Measurements from ENCODE around the gene KLK5.

KLK5 gene

DNA sequence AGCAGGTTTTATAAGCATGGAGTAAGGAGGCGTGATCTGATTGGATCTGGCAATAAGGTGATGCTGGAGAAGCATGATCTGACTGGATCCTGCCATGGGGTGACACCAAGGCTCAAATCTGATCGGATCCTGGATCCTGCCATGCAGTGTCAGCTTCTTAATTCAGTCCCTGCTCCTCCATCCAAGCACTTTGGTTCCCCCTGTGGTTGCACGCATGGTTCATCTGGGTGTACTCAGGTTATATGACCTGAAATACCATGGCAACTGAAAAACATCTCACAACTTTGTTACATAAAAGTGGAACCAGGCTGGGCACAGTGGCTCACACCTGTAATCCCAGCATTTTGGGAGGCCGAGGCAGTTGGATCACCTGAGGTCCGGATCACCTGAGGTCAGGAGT, 24.0 kb downstream of the KLK5 start:
- Histone ChIP-seq H3K9me3 (ENCODE audit: control insufficient read depth, low read length) (no peaks in the 10 kb centered on the region), H3K4me3 (ENCODE audit: insufficient read depth, low read depth, low read length, poor library complexity, severe bottlenecking) (no peak overlapping the region), H3K4me1 (ENCODE audit: control insufficient read depth, insufficient read depth, low read length, poor library complexity, severe bottlenecking) (no peaks in the 10 kb centered on the region), H3K36me3 (ENCODE audit: control insufficient read depth, insufficient read depth, low read length) (no peaks in the 10 kb centered on the region), H3K27me3 (replicated peaks; ENCODE audit: control insufficient read depth, insufficient read depth, low read length, poor library complexity, severe bottlenecking) (no peaks in the 10 kb centered on the region), H3K27ac (ENCODE audit: insufficient read depth, low read length, poor library complexity, severe bottlenecking) (no peak overlapping the region)
- DNase-seq: no peak

DNA sequence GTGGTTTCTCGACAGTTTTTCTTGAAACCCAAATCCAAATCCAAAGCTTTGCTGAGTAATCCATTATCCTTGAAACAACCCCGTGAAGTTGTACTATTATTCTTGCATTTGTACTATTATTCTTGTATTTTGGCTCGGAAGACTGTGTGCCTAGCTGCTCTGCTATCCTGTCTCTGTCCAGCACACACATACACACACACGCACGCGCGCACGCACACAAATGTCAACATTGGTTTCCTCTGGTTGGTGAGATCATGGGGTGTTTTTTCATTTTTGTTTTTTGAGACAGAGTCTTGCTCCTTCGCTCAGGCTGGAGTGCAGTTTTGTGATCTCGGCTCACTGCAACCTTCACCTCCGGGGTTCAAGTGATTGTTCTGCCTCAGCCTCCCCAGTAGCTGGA, 26.7 kb downstream of the KLK5 start:
- no peaks in the 10 kb centered on the region for H3K36me3 ChIP-seq (ENCODE audit: control insufficient read depth, insufficient read depth, low read length)

DNA sequence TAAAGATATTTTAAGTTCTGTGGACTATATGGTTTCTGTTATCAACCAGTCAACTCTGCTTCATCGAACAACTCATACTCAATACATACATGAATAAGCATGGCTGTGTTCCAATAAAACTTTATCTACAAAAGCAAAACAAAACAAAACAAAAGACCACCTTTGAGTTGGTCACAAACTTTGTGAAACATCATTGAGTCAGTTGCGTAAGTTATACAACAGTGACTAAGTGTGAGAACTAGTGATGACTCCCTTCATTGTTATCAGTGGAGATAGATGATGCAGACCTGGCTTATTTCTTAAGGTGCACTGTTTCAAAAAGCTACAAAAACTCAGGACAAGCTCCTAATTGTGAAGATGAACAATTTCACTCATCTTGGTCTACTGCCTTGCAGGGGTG, 27.1 kb downstream of the KLK5 start:
- Histone ChIP-seq H3K4me3 (ENCODE audit: insufficient read depth, low read depth, low read length, poor library complexity, severe bottlenecking) (no peak overlapping the region), H3K9me3 (ENCODE audit: control insufficient read depth, low read length) (no peaks in the 10 kb centered on the region), H3K27ac (ENCODE audit: insufficient read depth, low read length, poor library complexity, severe bottlenecking) (no peak overlapping the region), H3K36me3 (ENCODE audit: control insufficient read depth, insufficient read depth, low read length) (no peaks in the 10 kb centered on the region), H3K4me1 (ENCODE audit: control insufficient read depth, insufficient read depth, low read length, poor library complexity, severe bottlenecking) (no peaks in the 10 kb centered on the region), H3K27me3 (replicated peaks; ENCODE audit: control insufficient read depth, insufficient read depth, low read length, poor library complexity, severe bottlenecking) (no peaks in the 10 kb centered on the region)
- no peak for DNase-seq

More for the DNA sequence above, 26.7 kb downstream of the KLK5 start:
- Histone ChIP-seq H3K4me3 (ENCODE audit: insufficient read depth, low read depth, low read length, poor library complexity, severe bottlenecking) (no peak overlapping the region), H3K27me3 (replicated peaks; ENCODE audit: control insufficient read depth, insufficient read depth, low read length, poor library complexity, severe bottlenecking) (no peaks in the 10 kb centered on the region), H3K27ac (ENCODE audit: insufficient read depth, low read length, poor library complexity, severe bottlenecking) (no peak overlapping the region), H3K4me1 (ENCODE audit: control insufficient read depth, insufficient read depth, low read length, poor library complexity, severe bottlenecking) (no peaks in the 10 kb centered on the region), H3K9me3 (ENCODE audit: control insufficient read depth, low read length) (no peaks in the 10 kb centered on the region)
- DNase-seq: no peak

DNA sequence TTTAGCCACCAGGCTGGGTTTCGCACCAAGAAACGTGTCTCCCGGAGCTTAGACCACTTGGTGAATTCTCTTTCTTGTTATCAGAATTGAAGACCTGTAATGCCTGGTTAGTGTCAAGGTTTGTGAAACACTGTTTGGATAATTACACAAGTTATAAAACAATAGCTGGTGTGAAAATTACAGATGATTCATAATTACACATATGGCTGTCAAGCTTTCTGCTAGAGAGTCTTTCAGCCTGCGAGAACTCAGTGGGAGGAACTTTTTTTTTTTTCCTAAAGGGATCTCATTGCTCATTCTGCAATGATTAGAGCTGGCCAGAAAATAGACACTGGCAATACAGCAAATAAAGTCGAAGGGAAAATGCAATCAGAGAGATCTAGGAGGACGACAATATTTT, 28.3 kb downstream of the KLK5 start:
- Histone ChIP-seq H3K27ac (ENCODE audit: insufficient read depth, low read length, poor library complexity, severe bottlenecking) (no peak overlapping the region), H3K36me3 (ENCODE audit: control insufficient read depth, insufficient read depth, low read length) (no peaks in the 10 kb centered on the region), H3K4me3 (ENCODE audit: insufficient read depth, low read depth, low read length, poor library complexity, severe bottlenecking) (no peak overlapping the region), H3K4me1 (ENCODE audit: control insufficient read depth, insufficient read depth, low read length, poor library complexity, severe bottlenecking) (no peaks in the 10 kb centered on the region), H3K27me3 (replicated peaks; ENCODE audit: control insufficient read depth, insufficient read depth, low read length, poor library complexity, severe bottlenecking) (no peaks in the 10 kb centered on the region), H3K9me3 (ENCODE audit: control insufficient read depth, low read length) (no peaks in the 10 kb centered on the region)
- DNase-seq: no peak

DNA sequence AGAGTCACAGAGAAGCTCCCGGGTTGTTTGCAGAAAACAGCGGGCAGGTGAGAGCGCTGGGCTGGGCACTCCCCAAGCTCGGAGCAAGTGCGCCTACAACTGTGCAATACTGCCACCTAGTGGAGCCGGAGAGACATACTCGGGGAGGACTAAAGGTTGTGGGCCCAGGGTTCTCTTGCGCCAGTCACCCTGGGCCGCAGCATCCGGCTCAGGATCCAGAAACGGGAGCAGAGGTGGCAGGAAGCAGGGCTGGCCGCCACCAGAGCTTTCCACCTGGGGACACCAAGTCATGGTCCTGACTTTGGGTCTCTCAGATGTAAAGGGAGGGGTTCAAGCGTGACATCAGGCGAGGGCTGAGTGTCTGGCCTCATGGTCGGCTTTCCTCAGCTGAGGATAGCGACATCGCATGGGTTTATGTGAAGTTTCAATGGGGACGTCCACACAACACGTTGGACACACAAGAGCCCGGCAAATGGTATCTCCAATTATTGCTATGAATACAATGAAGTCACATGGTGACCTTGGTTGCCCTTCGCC, 30.5 kb downstream of the KLK5 start:
- Histone ChIP-seq H3K27ac (ENCODE audit: insufficient read depth, low read length, poor library complexity, severe bottlenecking) (no peak overlapping the region), H3K36me3 (ENCODE audit: control insufficient read depth, insufficient read depth, low read length) (no peaks in the 10 kb centered on the region), H3K9me3 (ENCODE audit: control insufficient read depth, low read length) (no peaks in the 10 kb centered on the region), H3K27me3 (replicated peaks; ENCODE audit: control insufficient read depth, insufficient read depth, low read length, poor library complexity, severe bottlenecking) (no peaks in the 10 kb centered on the region), H3K4me3 (ENCODE audit: insufficient read depth, low read depth, low read length, poor library complexity, severe bottlenecking) (no peak overlapping the region), H3K4me1 (ENCODE audit: control insufficient read depth, insufficient read depth, low read length, poor library complexity, severe bottlenecking) (no peaks in the 10 kb centered on the region)
- DNase-seq: peak; percentile 29 to 59 (median 34)

DNA sequence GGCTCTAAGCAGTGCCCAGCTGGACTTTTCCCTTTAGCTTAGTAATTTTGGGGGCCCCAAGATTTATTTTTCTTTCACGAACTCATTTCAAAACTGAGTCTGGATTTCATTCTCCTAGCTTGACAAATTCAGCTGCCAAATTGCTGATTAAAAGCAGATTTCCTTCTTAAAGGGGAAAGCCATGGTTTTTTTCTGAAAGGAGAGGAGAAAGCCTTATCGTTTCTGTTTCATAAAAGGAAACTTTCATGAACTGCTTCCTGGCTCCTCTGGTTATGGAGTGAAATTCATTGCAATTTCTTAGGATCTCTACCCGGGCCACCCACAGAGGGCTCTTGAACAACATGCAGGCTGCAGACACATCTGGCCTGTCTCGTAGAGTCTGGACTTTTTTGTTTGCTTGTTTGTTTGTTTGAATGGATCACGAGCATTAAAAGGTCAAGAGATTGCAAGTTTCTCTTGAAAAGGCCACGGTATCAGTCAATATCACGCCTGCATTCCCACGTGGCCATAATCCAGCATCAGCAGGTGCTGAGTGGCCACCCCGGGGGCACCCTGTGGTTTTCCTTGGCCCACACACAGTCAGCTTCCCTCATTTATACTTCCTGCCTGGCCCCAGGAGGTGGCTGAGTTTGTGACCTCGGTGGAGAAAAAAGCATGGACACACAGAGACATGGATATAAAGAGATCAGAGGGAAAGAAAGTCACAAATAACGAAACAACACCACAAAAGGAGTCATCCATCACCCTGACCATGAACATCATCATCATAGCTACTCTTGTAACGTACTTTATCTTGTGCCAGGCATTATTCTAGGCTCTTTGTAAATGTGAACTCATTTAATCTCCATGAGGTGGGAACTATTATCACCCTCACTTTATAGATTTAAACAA, 31.2 kb downstream of the KLK5 start:
- no peak for DNase-seq
- no peaks in the 10 kb centered on the region for H3K27me3 ChIP-seq (replicated peaks; ENCODE audit: control insufficient read depth, insufficient read depth, low read length, poor library complexity, severe bottlenecking)
- no peaks in the 10 kb centered on the region for H3K4me1 ChIP-seq (ENCODE audit: control insufficient read depth, insufficient read depth, low read length, poor library complexity, severe bottlenecking)
- no peaks in the 10 kb centered on the region for H3K36me3 ChIP-seq (ENCODE audit: control insufficient read depth, insufficient read depth, low read length)
- H3K4me3 ChIP-seq (ENCODE audit: insufficient read depth, low read depth, low read length, poor library complexity, severe bottlenecking): no peak overlapping the region
- no peak overlapping the region for H3K27ac ChIP-seq (ENCODE audit: insufficient read depth, low read length, poor library complexity, severe bottlenecking)
- H3K9me3 ChIP-seq (ENCODE audit: control insufficient read depth, low read length): no peaks in the 10 kb centered on the region

DNA sequence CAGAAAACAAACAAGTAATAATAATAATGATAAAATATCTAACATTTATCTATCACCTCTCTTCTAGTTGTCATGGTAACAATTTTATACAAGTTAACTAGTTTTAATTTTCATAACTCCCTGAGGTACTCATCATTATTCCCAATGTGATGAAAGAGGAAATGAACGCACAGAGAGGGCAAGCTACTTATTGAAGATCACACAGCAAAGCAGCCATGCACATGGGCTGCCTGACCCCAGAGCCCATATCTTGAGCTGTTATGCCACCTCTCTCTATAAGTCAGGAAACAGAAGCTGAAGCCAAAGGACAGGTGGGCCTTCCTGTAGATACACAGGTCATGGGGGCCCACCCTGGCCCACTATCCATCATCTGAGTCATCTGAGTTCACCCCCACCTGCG, 36.8 kb downstream of the KLK5 start:
- no peak overlapping the region for H3K27ac ChIP-seq (ENCODE audit: insufficient read depth, low read length, poor library complexity, severe bottlenecking)
- H3K9me3 ChIP-seq (ENCODE audit: control insufficient read depth, low read length): no peaks in the 10 kb centered on the region
- no peaks in the 10 kb centered on the region for H3K4me1 ChIP-seq (ENCODE audit: control insufficient read depth, insufficient read depth, low read length, poor library complexity, severe bottlenecking)
- DNase-seq: no peak
- H3K4me3 ChIP-seq (ENCODE audit: insufficient read depth, low read depth, low read length, poor library complexity, severe bottlenecking): no peak overlapping the region
- H3K27me3 ChIP-seq (replicated peaks; ENCODE audit: control insufficient read depth, insufficient read depth, low read length, poor library complexity, severe bottlenecking): no peaks in the 10 kb centered on the region
- H3K36me3 ChIP-seq (ENCODE audit: control insufficient read depth, insufficient read depth, low read length): no peaks in the 10 kb centered on the region

DNA sequence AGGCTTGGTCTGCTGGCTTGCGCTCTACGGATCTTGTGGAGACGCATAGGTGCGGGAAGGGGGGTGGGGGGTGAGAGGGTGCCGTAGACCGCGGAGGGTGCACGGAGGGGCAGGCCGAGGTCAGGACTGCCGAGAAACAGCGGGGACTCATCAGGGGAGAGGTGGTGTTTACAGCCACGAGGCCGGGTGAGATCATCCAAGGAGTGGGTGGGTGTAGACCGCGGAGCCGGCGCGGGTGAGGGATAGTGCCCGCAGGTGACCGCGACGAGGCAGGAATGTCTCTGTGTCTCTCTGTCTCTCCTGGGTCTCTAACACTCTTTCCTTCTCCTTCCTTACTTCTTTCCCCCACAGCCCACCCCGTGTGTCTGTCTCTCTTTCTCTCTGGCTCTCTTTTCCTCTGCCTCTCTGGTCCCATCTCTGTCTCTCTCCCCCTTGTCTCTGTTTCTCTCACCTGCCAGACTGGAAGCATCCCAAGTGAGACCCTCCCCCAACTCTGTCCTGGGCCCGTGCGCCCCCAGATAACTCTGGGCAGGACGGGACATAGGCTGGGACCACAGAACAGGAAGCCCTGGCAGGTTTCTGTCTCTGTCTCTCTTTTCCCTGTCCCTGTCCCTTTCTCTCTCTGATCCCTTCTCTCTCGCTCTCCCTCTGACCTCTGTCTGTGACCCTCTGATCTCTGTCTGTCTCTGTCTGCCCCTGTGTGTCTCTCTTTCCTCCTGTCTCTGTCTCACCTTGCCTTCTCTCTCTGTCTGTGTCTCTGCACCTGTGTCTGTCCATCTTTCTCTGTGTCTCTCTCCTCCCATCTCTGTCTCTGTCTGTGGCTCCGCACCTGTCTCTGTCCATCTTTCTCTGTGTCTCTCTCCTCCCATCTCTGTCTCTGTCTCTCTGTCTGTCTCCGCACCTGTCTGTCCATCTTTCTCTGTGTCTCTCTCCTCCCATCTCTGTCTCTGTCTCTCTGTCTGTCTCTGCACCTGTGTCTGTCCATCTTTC, 39.8 kb downstream of the KLK5 start:
- Histone ChIP-seq H3K4me3 (ENCODE audit: insufficient read depth, low read depth, low read length, poor library complexity, severe bottlenecking) (no peak overlapping the region), H3K36me3 (ENCODE audit: control insufficient read depth, insufficient read depth, low read length) (no peaks in the 10 kb centered on the region), H3K9me3 (ENCODE audit: control insufficient read depth, low read length) (no peaks in the 10 kb centered on the region), H3K4me1 (ENCODE audit: control insufficient read depth, insufficient read depth, low read length, poor library complexity, severe bottlenecking) (peaks cover 7% of the 10 kb centered on the region), H3K27ac (ENCODE audit: insufficient read depth, low read length, poor library complexity, severe bottlenecking) (no peak overlapping the region), H3K27me3 (replicated peaks; ENCODE audit: control insufficient read depth, insufficient read depth, low read length, poor library complexity, severe bottlenecking) (peaks cover 16% of the 10 kb centered on the region)
- no peak for DNase-seq

DNA sequence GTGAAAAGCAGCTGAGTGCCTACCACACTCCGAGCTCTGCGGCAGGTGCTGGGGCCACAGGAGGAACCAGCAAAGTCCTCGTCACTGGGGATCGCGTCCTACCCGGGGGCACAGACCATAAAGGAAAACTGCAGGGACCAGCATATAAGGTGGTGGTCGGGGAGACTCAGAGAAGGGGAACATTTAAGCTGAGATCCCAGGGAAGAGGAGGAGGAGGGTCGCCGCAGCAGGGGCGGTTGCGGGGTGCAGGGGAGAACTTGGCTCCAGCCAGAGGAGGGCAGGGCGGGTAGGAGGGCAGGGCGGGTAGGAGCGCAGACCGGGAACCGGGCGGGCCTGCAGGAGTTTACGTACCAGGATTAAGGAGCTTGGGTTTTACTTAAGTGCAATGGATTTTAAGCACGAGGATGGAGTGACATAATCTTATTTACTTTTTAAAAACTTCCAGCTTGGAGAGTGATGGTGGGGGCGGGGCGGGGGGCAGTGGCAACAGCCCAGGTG, 40.7 kb downstream of the KLK5 start:
- Histone ChIP-seq H3K9me3 (ENCODE audit: control insufficient read depth, low read length) (no peaks in the 10 kb centered on the region), H3K27ac (ENCODE audit: insufficient read depth, low read length, poor library complexity, severe bottlenecking) (no peak overlapping the region), H3K4me3 (ENCODE audit: insufficient read depth, low read depth, low read length, poor library complexity, severe bottlenecking) (no peak overlapping the region), H3K36me3 (ENCODE audit: control insufficient read depth, insufficient read depth, low read length) (no peaks in the 10 kb centered on the region), H3K27me3 (replicated peaks; ENCODE audit: control insufficient read depth, insufficient read depth, low read length, poor library complexity, severe bottlenecking) (peaks cover 18% of the 10 kb centered on the region), H3K4me1 (ENCODE audit: control insufficient read depth, insufficient read depth, low read length, poor library complexity, severe bottlenecking) (peaks cover 7% of the 10 kb centered on the region)
- no peak for DNase-seq
